KBM-7 (cell line): ENCODE measurements around the gene ABCE1.

ENCODE experiments used
- DNase-seq: peaks from one replicate; pipeline ENCODE4 v3.0.0-alpha.2; 2015
- in situ Hi-C: fragments of 300-500 bp; cut with MboI; formaldehyde crosslinking; loops from 2 replicates; pipeline ENCODE4 v1.14.3; 2020; ENCODE audit warnings: low sequenced_read_pairs, low pct_unique_long_range_greater_than_20kb, mixed read lengths

Gene ABCE1

DNA sequence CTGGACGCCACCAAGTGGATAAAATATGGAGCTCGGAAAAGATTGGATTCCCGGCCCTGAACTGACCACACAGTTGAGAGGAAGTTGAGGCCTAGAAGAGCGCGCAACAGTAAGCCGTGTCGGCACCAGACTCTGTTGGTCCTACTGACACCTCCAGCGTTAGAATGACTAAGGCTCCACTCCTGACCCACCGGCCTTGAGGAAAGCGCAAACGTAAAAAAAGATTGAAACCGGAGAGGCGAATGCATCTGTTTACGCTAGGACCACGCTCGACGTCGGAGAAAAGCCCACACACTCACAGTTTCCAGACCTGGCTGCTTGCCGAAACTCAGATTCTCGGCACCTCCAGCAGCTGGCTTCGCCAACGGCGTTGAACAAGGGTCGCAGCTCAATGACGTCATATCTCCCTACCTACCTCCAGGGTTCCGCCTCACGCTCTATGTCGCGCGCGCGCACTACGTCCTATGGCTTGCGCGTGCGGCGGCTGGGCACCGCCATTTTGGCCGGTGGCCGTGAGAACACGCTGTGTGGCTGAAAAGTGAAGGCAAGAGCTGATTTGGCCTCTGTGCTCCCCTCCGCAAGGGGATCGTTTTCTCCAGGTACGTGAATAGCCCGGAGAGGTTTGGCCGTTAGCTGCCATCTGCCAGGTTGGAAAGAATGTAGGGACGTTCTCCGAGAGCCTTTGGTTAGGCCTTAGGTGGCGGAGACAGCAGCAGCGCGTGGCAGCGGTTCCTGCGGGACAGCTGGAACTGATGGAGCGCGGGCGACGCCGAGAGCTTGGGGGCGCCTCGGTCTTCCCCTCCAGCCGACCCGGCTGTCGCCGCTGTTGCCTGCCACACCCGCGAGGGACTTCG lies at the start of gene ABCE1, which contains the start of gene ANAPC10:
TSS of gene ABCE1 (plus strand) at position 491 of the 854 bp plus-strand sequence. CDS start 6,102 bp downstream, outside the sequence.
TSS of gene ANAPC10 (minus strand) at position 376 of the 854 bp plus-strand sequence. CDS start 2,097 bp downstream, outside the sequence.
- in situ Hi-C loops = no loop called here
- DNase-seq = peak; percentile 95

DNA sequence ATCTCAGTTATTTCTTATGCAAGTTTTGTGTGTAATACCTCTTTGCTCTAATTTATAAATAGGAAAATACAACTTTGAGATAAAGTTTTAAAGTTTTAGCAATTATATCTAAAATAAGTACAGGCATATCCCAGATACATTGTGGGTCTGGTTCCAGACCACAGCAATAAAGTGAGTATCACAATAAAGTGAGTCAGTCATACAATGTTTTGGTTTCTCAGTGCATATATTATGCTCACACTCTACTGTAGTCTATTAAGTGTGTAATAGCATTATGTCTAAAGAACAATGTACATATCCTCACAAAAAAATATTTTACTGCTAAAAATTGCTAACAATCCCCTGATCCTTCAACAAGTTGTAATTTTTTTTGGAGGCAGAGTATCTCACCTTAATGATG lies 49.3 kb upstream of the ABCE1 start:
- in situ Hi-C loops = no loop called here
- no peak for DNase-seq

DNA sequence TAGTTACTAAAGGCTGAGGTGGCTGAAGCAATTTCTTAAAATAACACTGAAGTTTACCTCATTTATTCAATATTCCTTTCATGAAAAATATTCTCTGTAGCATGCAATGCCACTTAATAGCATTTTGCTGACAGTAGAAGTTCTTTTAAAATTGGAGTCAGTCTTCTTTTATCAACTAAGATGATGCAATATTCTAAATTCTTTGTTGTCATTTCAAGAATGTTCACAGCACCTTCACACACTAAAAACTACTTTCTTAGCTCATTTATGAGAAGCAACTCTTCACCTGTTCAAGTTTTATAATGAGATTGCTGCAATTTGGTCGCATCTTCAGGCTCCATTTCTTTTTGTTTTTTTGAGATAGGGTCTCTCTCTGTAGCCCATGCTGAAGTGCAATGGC lies 48.9 kb upstream of the ABCE1 start:
- no peak for DNase-seq
- in situ Hi-C loops = no loop called here

DNA sequence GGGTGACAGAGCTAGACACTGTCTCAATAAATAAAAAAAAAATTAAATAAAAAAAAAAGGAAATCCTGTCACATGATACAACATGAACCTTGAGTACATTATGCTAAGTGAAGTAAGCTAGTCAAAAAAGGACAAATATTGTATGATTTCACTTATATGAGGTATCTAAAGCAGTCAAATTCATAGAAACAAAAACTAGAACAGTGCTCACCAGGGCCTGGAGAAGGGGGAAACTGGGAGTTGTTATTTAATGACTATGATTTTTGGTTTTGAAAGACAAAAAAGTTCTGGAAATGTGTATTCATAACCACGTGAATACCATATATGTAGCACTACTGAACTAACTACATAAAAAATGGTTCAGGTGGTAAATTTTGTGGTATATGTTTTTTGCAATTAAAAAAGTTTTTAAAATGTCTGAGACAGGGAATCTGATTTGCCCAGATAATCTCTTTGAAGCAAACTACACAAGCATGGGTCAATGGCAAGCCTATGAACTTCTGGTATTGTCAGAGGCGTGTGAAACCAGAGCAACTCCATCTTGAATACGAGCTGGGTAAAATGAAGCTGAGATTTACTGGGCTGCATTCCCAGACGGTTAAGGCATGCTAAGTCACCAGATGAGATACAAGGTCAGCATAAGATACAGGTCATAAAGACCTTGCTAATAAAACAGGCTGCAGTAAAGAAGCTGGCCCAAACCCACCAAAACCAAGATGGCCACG lies 42.4 kb upstream of the ABCE1 start:
- in situ Hi-C loops = loop anchor here (25.0 kb wide), 1 partner anchor 893 kb away; no protein-coding TSS in a partner anchor
- no peak for DNase-seq

DNA sequence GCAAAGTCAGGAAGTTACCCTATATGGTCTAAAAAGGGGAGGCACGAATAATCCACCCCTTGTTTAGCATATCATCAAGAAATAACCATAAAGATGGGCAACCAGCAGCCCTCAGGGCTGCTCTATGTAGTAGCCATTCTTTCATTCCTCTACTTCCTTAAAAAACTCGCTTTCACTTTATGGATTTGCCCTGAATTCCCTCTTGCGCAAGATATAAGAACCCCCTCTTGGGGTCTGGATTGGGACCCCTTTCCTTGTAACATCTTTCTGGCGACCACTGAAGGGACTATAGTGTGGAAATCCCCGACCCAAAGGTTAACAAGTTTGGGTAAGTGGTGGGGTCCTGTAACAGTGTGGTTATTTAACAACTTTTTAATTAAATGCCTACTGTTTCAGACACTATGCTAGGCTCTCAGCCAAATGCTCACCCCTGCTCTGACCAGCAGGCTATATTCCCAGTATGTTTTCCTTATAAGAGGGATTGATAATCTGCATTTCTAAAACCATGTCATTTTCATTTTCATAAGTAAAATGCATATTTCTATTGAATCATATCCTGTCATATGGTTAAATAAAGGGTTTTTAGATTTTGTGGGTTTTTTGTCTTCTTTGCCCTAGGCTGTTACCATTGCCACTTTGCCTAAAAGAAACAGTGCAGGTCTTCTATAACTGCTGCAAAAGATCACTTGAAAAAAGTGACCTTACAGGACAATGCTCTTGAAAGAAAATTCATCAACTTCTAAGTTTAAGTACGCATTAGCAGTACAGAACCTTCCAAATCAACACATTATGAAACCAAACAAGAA lies 41.6 kb upstream of the ABCE1 start:
- in situ Hi-C loops = loop anchor here (25.0 kb wide), 1 partner anchor 894 kb away; no protein-coding TSS in a partner anchor
- no peak for DNase-seq

DNA sequence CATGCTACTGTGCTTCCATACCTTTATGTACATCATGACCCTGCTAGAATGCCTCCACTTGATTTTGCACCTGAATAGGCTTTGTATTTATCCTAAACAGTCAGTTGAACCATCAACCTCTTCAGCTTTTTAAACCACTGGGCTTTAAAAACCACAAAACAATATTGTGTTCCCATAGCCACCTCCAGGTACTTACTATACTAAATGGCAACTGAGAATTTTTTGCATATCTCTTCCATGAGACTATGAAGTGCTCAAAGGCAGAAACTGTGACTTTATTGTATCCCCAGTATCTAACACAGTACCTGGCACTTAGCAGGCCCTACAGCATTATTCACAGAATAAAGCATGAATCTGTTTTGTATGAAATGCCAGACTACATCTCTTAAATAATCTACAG lies 39.9 kb upstream of the ABCE1 start:
- no peak for DNase-seq

DNA sequence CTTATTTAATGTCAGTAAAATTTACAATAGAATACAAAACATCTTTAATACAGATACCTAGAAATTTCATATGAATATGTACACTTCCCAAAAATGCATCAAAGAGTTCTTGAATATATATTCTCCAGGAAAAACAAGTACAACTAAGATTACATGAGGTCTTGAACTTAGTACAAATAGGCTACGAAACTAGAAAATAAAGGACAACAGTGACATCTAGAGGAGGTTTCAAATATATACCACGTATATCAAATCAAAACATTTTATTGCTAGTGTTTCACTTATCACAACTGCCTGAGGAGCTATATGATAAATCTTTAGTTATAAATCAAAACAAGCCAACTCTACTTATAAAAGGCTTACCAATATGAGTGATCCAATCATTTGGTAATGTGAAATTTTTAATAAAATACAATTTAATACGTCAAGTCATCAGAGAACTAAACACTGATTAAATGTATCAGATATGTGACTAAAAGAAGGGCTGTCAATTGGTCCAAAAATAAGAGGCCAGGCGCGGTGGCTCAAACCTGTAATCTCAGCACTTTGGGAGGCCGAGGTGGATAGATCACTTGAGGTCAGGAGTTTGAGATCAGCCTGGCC lies 36.7 kb upstream of the ABCE1 start:
- peak; percentile 58 for DNase-seq
- in situ Hi-C loops = loop anchor here (25.0 kb wide), 1 partner anchor 899 kb away; no protein-coding TSS in a partner anchor

More for the DNA sequence above, 39.9 kb upstream of the ABCE1 start:
- in situ Hi-C loops = loop anchor here (25.0 kb wide), 1 partner anchor 896 kb away; no protein-coding TSS in a partner anchor

DNA sequence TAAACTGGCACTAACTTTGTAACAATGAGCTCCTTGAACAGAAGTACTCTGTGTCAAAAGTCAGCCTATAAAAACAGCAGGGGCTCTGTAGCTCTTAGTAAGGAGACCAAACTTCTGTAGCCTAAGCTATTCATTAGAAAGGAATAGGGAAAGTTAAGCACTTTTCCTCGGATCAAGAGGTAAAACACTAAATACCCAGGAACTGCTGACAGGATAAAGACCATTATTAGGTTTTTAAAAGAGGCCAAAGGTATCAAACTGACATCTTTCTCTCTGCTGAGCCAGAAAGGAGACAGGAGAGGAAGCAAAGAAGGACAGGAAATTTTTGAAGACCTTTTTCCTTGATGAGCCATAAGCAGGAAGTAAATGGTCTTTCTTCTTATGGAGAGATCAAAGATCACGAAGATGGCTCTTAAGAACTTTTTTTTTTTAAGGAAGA lies 32.0 kb upstream of the ABCE1 start:
- in situ Hi-C loops = loop anchor here (25.0 kb wide), 1 partner anchor 904 kb away; no protein-coding TSS in a partner anchor
- peak; percentile 11 for DNase-seq

DNA sequence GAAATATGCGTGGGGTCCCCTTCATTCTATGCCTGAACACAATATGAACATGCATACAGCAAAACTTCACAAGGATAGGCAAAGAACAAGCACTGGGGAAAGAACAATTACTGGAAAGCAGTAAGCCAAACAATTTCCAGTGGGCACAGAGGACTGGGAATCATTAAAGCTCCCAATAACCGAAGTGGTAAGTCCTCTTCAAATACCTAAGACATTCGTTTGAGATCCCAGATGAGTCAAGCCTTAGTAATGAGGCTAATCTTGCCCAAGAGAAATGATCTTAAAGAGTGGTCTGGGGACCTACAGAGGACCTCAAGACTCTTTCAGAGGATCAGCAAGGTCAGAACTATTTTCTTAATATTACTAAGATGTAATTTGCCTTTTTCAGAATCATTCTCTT lies 28.8 kb upstream of the ABCE1 start:
- in situ Hi-C loops = loop anchor here (25.0 kb wide), 1 partner anchor 907 kb away; no protein-coding TSS in a partner anchor
- DNase-seq = no peak

DNA sequence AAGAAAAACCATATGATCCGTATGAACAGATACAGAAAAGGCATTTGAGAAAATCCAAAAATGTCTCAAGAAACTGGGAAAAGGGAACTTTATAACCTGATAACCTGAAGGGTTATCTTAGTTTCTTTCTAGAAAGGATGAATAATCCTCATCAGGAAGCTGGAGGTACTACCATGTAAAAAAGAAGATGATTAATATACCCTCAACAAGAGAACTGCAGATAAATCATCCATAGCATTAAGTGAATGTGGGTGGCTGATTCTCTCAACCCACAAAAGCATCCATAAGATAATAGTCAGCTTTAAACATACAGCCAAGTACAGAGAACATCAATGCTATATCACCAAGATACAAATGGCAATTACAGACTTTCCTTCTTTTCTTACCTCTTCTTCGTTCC lies 26.6 kb upstream of the ABCE1 start:
- in situ Hi-C loops = loop anchor here (25.0 kb wide), 1 partner anchor 909 kb away; no protein-coding TSS in a partner anchor
- DNase-seq = no peak

DNA sequence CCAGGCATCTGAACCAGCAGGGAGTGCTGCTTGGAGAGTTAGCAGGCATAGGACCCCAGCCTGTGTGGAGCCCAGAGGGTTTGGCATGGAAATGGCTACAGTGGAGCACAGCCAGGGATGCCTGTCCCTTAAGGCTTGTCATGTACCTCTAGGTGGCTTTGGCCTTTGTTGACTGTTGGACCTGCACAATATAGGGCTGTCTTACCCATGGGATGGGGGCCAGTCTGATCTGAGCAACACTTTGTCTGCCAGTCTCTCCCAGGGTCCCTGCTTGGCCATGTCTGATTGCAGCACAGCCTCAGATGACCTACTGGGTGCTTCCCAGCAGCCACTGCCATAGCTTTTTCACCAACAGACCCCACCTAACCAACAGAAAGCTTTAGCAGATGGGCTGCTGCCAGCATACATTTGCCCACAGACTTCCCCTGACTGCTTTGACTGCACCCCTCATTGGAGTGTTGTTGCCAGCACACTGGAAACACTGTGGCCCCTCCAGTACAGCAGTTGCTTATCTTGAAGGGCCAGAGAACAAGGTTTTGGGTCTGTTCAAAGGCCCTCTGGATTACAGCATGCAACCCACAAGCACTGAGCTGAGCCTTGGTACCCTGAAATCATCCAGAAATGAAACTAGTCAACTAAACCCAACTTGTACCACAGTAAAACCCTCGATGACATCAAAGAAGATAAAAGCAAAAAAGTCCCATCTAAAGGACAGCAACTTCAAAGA lies 22.2 kb upstream of the ABCE1 start:
- in situ Hi-C loops = no loop called here
- no peak for DNase-seq

DNA sequence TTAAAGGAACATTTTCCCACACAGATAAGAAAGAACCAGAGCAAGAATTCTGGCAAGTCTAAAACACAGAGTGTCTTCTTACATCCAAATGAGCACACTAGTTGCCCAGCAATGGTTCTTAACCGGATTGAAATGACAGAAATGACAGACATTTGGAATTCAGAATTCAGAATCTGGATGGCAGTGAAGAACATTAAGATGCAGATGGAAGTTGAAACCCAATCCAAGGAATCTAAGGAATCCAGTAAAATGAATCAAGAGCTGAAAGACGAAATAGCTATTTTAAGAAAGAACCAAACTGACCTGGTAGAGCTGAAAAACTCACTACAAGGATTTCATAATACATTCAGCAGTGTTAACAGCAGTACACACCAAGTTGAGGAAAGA lies 21.6 kb upstream of the ABCE1 start:
- no peak for DNase-seq

DNA sequence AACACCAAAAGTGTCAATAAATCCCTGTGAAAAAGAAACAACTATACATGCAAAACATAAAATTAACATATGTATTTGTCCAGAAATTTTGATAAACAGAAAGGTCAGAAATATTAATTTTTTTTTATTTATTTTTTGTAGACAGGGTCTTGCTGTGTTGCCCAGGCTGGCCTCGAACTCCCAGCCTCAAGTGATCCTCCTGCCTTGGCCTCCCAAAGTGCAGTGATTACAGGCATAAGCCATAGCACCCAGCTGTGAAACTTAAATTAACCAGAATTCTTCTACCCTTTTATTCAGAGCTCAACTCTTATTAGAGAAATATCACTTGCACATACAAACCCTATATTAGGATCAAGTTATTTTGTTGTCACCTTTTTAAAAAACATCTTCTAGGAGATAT lies 16.4 kb upstream of the ABCE1 start:
- no peak for DNase-seq
- in situ Hi-C loops = no loop called here

More for the DNA sequence above, 21.6 kb upstream of the ABCE1 start:
- in situ Hi-C loops = no loop called here

DNA sequence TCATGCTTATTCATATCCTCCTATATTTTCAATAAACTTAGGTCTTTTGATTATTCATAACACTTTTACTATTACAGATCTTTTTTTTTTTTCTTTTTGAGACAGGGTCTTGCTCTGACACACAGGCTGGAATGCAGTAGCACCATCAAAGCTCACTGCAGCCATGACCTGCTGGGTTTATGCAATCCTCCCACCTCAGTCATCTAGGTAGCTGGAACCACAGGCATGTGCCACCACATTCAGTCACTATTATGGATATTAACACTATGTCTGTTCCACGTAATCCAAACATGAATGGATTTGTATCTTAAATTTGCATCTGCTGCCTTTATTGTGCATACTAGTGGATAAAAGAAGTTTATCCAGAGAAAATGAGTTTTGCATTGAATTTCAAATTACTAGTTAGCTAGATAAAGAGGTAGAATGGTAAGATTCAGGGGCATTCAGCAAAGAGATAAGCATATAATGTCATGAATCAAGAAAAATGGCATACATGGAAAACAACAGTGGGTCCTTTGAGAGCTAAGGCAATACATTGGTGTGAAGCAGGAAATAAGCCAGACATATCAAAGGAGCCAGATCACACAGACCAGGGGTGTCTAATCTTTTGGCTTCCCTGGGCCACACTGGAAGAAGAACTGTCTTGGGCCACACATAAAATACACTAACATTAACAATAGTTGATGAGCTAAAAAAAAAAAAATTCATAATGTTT lies 14.1 kb upstream of the ABCE1 start:
- in situ Hi-C loops = no loop called here
- no peak for DNase-seq

DNA sequence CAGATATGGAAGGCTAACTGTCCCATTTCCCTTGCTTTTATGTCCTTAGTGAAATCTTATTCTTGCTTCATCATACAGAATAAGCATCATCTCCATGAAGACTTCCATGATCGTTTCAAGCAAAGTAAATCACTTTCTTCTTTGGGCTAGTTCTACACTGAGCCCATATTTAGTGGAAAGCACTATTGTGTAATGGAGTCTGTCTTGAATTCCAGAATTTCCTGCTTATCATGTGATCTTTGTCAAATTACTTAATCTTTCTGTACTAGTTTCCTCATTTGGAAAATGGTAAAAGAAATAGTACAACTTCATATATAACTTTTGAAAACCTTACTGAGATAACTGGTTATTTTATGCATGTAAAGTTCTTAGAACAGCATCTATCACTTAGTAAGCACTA lies 7.7 kb upstream of the ABCE1 start:
- in situ Hi-C loops = no loop called here
- no peak for DNase-seq

DNA sequence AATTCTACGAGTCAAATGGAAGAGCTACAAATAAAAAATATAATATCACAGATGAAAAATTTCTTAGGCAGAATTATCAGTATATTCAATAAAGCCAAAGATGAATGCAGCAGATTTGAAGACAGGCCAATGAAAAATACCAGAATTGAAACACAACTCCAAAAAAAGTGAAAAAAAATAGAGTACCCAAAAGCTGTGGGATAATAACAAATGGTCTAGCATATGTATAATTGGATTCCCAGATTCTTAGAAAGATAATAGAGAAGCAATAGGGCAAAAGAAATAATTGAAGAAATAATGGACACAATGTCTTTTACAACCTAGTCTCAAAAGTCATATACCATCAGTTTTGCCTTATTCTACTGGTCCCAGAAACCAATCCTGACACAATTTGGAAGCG lies 4.5 kb upstream of the ABCE1 start:
- in situ Hi-C loops = no loop called here
- no peak for DNase-seq

DNA sequence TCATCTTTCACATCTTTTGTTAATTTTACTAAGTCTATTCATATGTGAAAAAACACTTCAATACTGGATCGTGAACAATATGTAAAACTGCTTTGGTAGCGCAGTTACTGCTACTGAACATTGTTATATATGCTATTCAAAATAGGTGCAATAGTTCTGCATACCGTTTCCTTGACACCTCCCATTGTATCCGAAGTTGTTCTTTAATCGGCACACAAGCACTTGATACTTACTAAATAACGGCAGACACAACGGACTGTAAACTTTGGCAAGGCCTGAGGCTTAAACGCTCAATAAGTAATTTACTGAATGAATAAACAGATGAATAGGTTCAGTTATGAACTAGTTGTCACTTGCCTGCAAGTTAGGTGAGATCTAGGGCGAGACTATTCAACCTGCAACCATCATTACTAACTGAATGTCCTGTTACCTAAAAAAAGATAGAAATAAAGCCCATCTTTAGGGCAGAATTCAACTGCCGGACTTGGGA lies 735 bp upstream of the ABCE1 start:
- in situ Hi-C loops = no loop called here
- no peak for DNase-seq
